OCI-LY7 (cell line): Measurements from ENCODE around the gene REPIN1. TPM values are rescaled to one million over a fixed set of nuclear protein-coding genes. Genes with fewer than 3 reads are reported as not detected.

ENCODE experiments used
- BruUV-seq: library from RNA; stranded (reverse); fragments of 400-500 nt; replicated peaks from 2 replicates; lab custom pipeline; 2021; lab: Mats Ljungman, UMichigan
- CTCF ChIA-PET: fragments of 300-600 bp; sonication (Branson Sonifier 250); formaldehyde crosslinking; loops from one replicate; lab custom pipeline; 2022; ENCODE audit warnings: antibody characterized with exemption; ENCODE audit not compliant: unreplicated experiment; lab: Charles Lee
- POLR2A ChIA-PET: fragments of 300-600 bp; sonication (Branson Sonifier 250); formaldehyde crosslinking; loops from one replicate; lab custom pipeline; 2022; ENCODE audit warnings: antibody characterized with exemption; lab: Charles Lee
- DNase-seq: peaks from one replicate; pipeline ENCODE4 v3.0.0-alpha.2; 2015; ENCODE audit warnings: low spot score
- H2AFZ ChIP-seq: fragments of 200-600 bp; sonication (generic), shearing (Covaris generic); 2 replicates; pipeline ENCODE4 v1.6.1; 2014; ENCODE audit warnings: mild to moderate bottlenecking, antibody characterized with exemption, low read length, moderate library complexity
- H3K27ac ChIP-seq: fragments of 200-600 bp; sonication (generic); 2 replicates; pipeline ENCODE4 v1.5.1; 2014; ENCODE audit warnings: mixed run types, low read depth, mild to moderate bottlenecking, moderate library complexity, low read length, inconsistent platforms; ENCODE audit not compliant: poor library complexity, severe bottlenecking
- H3K36me3 ChIP-seq: fragments of 200-600 bp; sonication (generic); 2 replicates; pipeline ENCODE4 v1.6.1; 2014; ENCODE audit warnings: mild to moderate bottlenecking, antibody characterized with exemption, low read length, moderate library complexity, mixed read lengths; ENCODE audit not compliant: insufficient read depth
- H3K4me1 ChIP-seq: fragments of 200-600 bp; sonication (generic); 2 replicates; pipeline ENCODE4 v1.5.1; 2014; ENCODE audit warnings: mild to moderate bottlenecking, low read length; ENCODE audit not compliant: insufficient read depth, poor library complexity, severe bottlenecking
- H3K4me2 ChIP-seq: fragments of 200-600 bp; sonication (generic); 2 replicates; pipeline ENCODE4 v1.6.1; 2014; ENCODE audit warnings: mild to moderate bottlenecking, low read length
- H3K4me3 ChIP-seq: fragments of 200-600 bp; sonication (generic); 2 replicates; pipeline ENCODE4 v1.5.1; 2014; ENCODE audit warnings: mild to moderate bottlenecking, low read depth, low read length; ENCODE audit not compliant: poor library complexity, severe bottlenecking
- H3K79me2 ChIP-seq: fragments of 200-600 bp; sonication (generic); 2 replicates; pipeline ENCODE4 v1.6.1; 2016; ENCODE audit warnings: low read depth, mild to moderate bottlenecking, low read length, moderate library complexity, mixed read lengths; ENCODE audit not compliant: insufficient read depth
- H3K9me2 ChIP-seq: fragments of 200-600 bp; sonication (generic); 2 replicates; pipeline ENCODE4 v1.6.1; 2016; ENCODE audit warnings: mild to moderate bottlenecking, low read length, mixed read lengths; ENCODE audit not compliant: insufficient read depth
- H3K9me3 ChIP-seq: fragments of 200-600 bp; sonication (generic); 2 replicates; pipeline ENCODE4 v1.6.1; 2014; ENCODE audit warnings: mild to moderate bottlenecking, mixed run types, low read length, mixed read lengths
- H4K20me1 ChIP-seq: fragments of 200-600 bp; sonication (generic); 2 replicates; pipeline ENCODE4 v1.6.1; 2014; ENCODE audit warnings: mild to moderate bottlenecking, antibody characterized with exemption, low read length, moderate library complexity, mixed read lengths; ENCODE audit not compliant: insufficient read depth
- EZH2phosphoT487 ChIP-seq: fragments of 200-600 bp; sonication (generic); IDR thresholded peaks from 2 replicates; pipeline ENCODE4 v1.6.1; 2018; ENCODE audit warnings: low read depth, borderline replicate concordance, mild to moderate bottlenecking, mixed run types, antibody characterized with exemption, low read length, moderate library complexity, mixed read lengths
- intact Hi-C: fragments of 100-400 bp; cut with micrococcal nuclease; formaldehyde crosslinking; loops from one replicate; pipeline ENCODE4 v1.10.0; 2022; ENCODE audit not compliant: unreplicated experiment
- total RNA-seq, 2 experiments: library from RNA; depleted of rRNA in 1 of 2; stranded (reverse); fragments of >200 nt in 1 of 2; shearing (Covaris generic) in 1 of 2; gene quantifications; 2 replicates each; pipeline ENCODE4 v1.2.3, GENCODE V29; 2014 to 2022
- TF ChIP-seq, protein P1 (sequence below): fragments of 200-600 bp; sonication (generic); conservative IDR thresholded peaks from 2 replicates; pipeline ENCODE4 v1.5.1; 2014; ENCODE audit warnings: mild to moderate bottlenecking, antibody characterized with exemption, low read length, moderate library complexity, mixed read lengths

Gene REPIN1
- total RNA-seq, 2 experiments from 2014 or later: 19.0 to 46.2 TPM

DNA sequence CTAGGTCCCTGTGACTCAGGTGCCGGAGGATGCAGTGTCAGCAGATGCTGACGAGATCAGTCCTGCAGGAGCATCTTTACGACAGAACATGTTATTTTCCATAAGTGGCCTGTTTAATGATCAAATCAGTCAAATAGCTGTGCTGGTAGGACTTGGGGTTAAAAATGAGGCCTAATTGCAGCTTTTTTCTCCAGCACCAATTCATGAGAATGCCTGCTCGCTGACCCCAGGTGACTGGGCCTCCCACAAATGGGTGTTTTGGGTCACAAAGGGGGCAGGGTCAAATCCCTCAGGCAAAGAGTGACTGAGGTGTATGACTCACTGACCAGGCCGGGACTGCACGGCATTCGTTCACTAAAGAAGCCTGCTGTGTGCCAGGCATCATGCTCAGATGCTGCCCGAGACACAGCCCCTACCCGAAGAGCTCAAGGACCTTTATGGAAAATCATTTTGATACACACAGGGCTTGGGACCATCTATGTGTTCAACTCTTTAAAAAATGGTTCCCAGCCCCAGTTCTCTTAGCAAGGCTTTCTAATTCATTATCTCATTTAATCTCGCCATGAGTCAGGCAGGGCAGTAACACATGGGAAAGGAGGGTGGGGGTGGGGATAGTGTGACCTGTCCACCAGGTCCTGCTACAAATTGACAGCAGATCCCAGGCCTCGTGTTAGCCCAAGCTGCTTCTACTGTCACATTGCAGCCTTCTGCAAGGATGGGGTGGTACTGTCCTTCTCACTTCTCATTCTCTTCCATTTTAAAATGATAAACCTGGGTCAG, 31.6 kb downstream of the REPIN1 start:
- TF ChIP-seq, protein P1, sequence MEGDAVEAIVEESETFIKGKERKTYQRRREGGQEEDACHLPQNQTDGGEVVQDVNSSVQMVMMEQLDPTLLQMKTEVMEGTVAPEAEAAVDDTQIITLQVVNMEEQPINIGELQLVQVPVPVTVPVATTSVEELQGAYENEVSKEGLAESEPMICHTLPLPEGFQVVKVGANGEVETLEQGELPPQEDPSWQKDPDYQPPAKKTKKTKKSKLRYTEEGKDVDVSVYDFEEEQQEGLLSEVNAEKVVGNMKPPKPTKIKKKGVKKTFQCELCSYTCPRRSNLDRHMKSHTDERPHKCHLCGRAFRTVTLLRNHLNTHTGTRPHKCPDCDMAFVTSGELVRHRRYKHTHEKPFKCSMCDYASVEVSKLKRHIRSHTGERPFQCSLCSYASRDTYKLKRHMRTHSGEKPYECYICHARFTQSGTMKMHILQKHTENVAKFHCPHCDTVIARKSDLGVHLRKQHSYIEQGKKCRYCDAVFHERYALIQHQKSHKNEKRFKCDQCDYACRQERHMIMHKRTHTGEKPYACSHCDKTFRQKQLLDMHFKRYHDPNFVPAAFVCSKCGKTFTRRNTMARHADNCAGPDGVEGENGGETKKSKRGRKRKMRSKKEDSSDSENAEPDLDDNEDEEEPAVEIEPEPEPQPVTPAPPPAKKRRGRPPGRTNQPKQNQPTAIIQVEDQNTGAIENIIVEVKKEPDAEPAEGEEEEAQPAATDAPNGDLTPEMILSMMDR: no peak
- no peak for TF ChIP-seq EZH2phosphoT487
- DNase-seq: no peak
- Histone ChIP-seq H3K9me3 (no peaks in the 10 kb centered on the region), H3K4me1 (peaks cover 14% of the 10 kb centered on the region), H3K4me2 (no peak overlapping the region), H2AFZ (no peak overlapping the region), H3K27ac (no peak overlapping the region), H3K9me2 (no peaks in the 10 kb centered on the region), H3K36me3 (no peaks in the 10 kb centered on the region), H4K20me1 (no peaks in the 10 kb centered on the region), H3K4me3 (no peak overlapping the region), H3K79me2 (no peaks in the 10 kb centered on the region)
- ChIA-PET POLR2A (no interaction called here), CTCF (no interaction called here)
- intact Hi-C loops: no loop called here
- no TSS peak for BruUV-seq

DNA sequence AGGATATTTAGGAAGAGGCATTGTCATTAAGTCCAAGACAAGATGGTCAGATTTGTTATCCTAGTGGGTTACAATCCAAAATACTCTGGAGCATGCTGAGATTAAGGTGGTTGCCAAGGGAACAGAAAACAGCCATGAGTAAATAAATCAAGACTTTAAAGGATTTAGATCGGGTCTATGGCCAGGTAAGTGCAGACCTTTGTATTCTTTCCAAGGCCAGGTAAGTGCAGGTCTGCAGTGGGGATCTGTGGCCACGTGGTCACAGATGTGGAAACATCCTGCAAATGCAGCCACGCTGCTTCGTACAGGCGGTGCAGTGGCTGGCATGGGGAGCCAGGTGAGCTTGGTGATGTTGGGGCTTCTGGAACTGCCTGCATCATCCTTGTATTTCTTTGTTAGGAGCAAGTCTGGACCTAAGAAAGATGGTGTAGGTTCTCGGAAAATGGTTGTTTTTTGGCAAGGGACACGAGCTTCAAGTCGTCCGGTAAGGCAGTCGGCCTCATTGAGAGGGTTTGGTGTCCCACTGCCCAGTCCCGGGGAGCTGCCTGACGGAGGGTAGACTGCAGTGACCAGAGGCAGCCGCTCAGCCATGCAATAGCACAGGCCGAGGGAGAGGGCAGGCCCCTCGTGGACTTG, 32.3 kb downstream of the REPIN1 start:
- no peak overlapping the region for H3K27ac ChIP-seq

DNA sequence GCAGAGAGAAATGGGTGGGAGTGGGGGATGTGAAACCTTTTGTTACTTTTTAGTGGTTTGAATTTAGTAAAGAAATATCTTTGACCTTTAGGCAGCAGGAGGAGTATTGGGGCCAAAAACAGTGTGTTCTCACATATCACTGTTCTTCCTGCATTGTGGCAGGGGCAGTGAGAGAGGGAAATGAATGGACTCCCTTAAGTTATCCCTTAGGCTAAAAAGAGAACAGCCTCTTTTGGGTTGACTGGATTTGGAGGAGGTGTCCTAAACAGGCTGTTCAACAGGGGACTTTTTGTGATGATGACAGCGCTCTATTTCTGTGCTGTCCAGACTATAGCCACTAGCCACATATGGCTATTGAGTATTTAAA, 32.8 kb downstream of the REPIN1 start:
- no peaks in the 10 kb centered on the region; the same call in 1 of the 2 replicates for H3K79me2 ChIP-seq
- TF ChIP-seq, protein P1: no peak
- no peak for TF ChIP-seq EZH2phosphoT487
- DNase-seq: no peak
- no peaks in the 10 kb centered on the region for H3K36me3 ChIP-seq
- no peak overlapping the region for H2AFZ ChIP-seq
- H3K4me3 ChIP-seq: no peak overlapping the region
- H3K9me2 ChIP-seq: no peaks in the 10 kb centered on the region
- POLR2A ChIA-PET: interaction anchor here (0.6 to 1.7 kb wide), 2 partner anchors 10 to 16 kb away, joined by 4 read pairs; no protein-coding TSS in a partner anchor
- peaks cover 19% of the 10 kb centered on the region for H3K4me1 ChIP-seq
- CTCF ChIA-PET: no interaction called here
- H3K9me3 ChIP-seq: no peaks in the 10 kb centered on the region
- no peaks in the 10 kb centered on the region for H4K20me1 ChIP-seq
- BruUV-seq: no TSS peak
- H3K27ac ChIP-seq: no peak overlapping the region
- intact Hi-C loops: no loop called here
- H3K4me2 ChIP-seq: no peak overlapping the region

More for the DNA sequence above, 32.3 kb downstream of the REPIN1 start:
- CTCF ChIA-PET: no interaction called here
- POLR2A ChIA-PET: interaction anchor here (1.7 kb wide), 1 partner anchor 15 kb away, joined by 4 read pairs; no protein-coding TSS in a partner anchor
- Histone ChIP-seq H3K9me3 (no peaks in the 10 kb centered on the region), H3K9me2 (no peaks in the 10 kb centered on the region), H2AFZ (no peak overlapping the region), H4K20me1 (no peaks in the 10 kb centered on the region), H3K36me3 (no peaks in the 10 kb centered on the region), H3K4me3 (no peak overlapping the region), H3K4me2 (no peak overlapping the region), H3K4me1 (peaks cover 14% of the 10 kb centered on the region), H3K79me2 (no peaks in the 10 kb centered on the region; the same call in 1 of the 2 replicates)
- no peak for TF ChIP-seq EZH2phosphoT487
- DNase-seq: no peak
- BruUV-seq: no TSS peak
- intact Hi-C loops: no loop called here
